ENCODE data around the gene ERCC1. TPM values are rescaled to one million over a fixed set of nuclear protein-coding genes. Genes with fewer than 3 reads are reported as not detected.

The ERCC1 gene
- total and polyA plus RNA-seq, 2 of the 13 experiments (the other 11 are each of a cell fraction or from before 2014, with no cell fraction given) = 40.0 to 66.4 TPM

- TF ChIP-seq TRAFD1 (CRISPR knock-in tag; IDR thresholded peaks at IDR 0.05; ENCODE audit: borderline replicate concordance) (no peak), ZNF160 (CRISPR knock-in tag; IDR thresholded peaks at IDR 0.05) (no peak), TRIM24 (CRISPR knock-in tag; IDR thresholded peaks at IDR 0.05) (no peak), SRSF1 (optimal IDR thresholded peaks at IDR 0.05; ENCODE audit: low read depth, low read length) (no peak), SIX4 (CRISPR knock-in tag; IDR thresholded peaks at IDR 0.05) (no peak), ZNF569 (CRISPR knock-in tag; IDR thresholded peaks at IDR 0.05; ENCODE audit: borderline replicate concordance) (no peak), LBX2 (CRISPR knock-in tag; IDR thresholded peaks at IDR 0.05; ENCODE audit: borderline replicate concordance) (no peak), ISL2 (CRISPR knock-in tag; IDR thresholded peaks at IDR 0.05) (peak; percentile 15; the same call in 1 of the 2 replicates), KLF15 (CRISPR knock-in tag; IDR thresholded peaks at IDR 0.05; ENCODE audit: borderline replicate concordance) (no peak), BCL6 (CRISPR knock-in tag; IDR thresholded peaks at IDR 0.05) (no peak), NFATC3 (CRISPR knock-in tag; IDR thresholded peaks at IDR 0.05) (no peak), HES4 (CRISPR knock-in tag; IDR thresholded peaks at IDR 0.05; ENCODE audit: borderline replicate concordance) (no peak), ZNF383 (CRISPR knock-in tag; IDR thresholded peaks at IDR 0.05; ENCODE audit: borderline replicate concordance) (no peak), ZNF781 (CRISPR knock-in tag; IDR thresholded peaks at IDR 0.05; ENCODE audit: borderline replicate concordance, not compliant biosample characterization) (no peak), ZBTB20 (CRISPR knock-in tag; IDR thresholded peaks at IDR 0.05; ENCODE audit: borderline replicate concordance, low read depth) (no peak), ZNF562 (CRISPR knock-in tag; IDR thresholded peaks at IDR 0.05; ENCODE audit: borderline replicate concordance) (no peak), ZHX1 (CRISPR knock-in tag; IDR thresholded peaks at IDR 0.05; ENCODE audit: low read depth) (0 out of 2 replicates have a peak, but pooled peaks have one; percentile 45), ZNF235 (CRISPR knock-in tag; IDR thresholded peaks at IDR 0.05; ENCODE audit: borderline replicate concordance) (peak; percentile 71; the same call in 1 of the 2 replicates), ZNF775 (CRISPR knock-in tag; IDR thresholded peaks at IDR 0.05; ENCODE audit: borderline replicate concordance) (no peak), BCLAF1 (IDR thresholded peaks at IDR 0.05) (no peak), STAG1 (CRISPR knock-in tag; IDR thresholded peaks at IDR 0.05) (peak; percentile 80), BRD4 (CRISPR knock-in tag; IDR thresholded peaks at IDR 0.05) (no peak)
These were observed 16.0 kb upstream of the ERCC1 start (continued) for GRCh38 chr19:45439569-45440258.
